B cell (primary cell): ENCODE measurements around the gene PARD3. TPM values are rescaled to one million over a fixed set of nuclear protein-coding genes. Genes with fewer than 3 reads are reported as not detected.

Source experiments
- ATAC-seq: fragments of 200-7000 bp; cut with Tn5 transposase; one replicate; pipeline ENCODE4 v1.10.0; 2021; ENCODE audit warnings: low read depth, mild to moderate bottlenecking, moderate number of reproducible peaks, moderate library complexity
- CTCF ChIA-PET: fragments of 350-600 bp; sonication (Branson Sonifier 250); formaldehyde crosslinking; loops from one replicate; lab custom pipeline; 2021; ENCODE audit warnings: antibody characterized with exemption, inconsistent platforms; lab: Charles Lee
- POLR2A ChIA-PET: fragments of 350-600 bp; sonication (Branson Sonifier 250); formaldehyde crosslinking; loops from one replicate; lab custom pipeline; 2021; ENCODE audit warnings: antibody characterized with exemption; lab: Charles Lee
- DNase-seq: peaks from one replicate; pipeline ENCODE4 v3.0.0; 2013
- H2AFZ ChIP-seq: 2 replicates; pipeline ENCODE4 v1.6.1; 2012; ENCODE audit warnings: mild to moderate bottlenecking, low read depth, low read length; ENCODE audit not compliant: insufficient read depth, poor library complexity, severe bottlenecking
- H3K27ac ChIP-seq, 2 donors: 1 replicate in 1 of 2; 2 replicates in 1 of 2; pipeline ENCODE4 v1.5.1; 2012 to 2013; ENCODE audit warnings: low read length in 2 of 2, mild to moderate bottlenecking in 2 of 2, moderate library complexity in 1 of 2
- H3K27me3 ChIP-seq, 4 experiments: fragments of 200-600 bp in 1 of 4; sonication (generic) in 1 of 4; replicated peaks in 1 of 4; 1 replicate in 2 of 4; 2 replicates in 2 of 4; pipeline versions ENCODE4 v1.6.1 to v1.7.0; 2013 to 2016; ENCODE audit warnings: low read length in 3 of 4, mild to moderate bottlenecking in 2 of 4, mixed read lengths in 1 of 4, moderate library complexity in 1 of 4; ENCODE audit not compliant: insufficient read depth in 4 of 4, control insufficient read depth in 3 of 4; ENCODE audit errors: control extremely low read depth in 1 of 4
- H3K36me3 ChIP-seq, 2 experiments: replicated peaks in 1 of 2; 1 replicate in 1 of 2; 2 replicates in 1 of 2; pipeline versions ENCODE4 v1.6.1 to v1.7.1; 2013; ENCODE audit warnings: low read length in 1 of 2; ENCODE audit not compliant: insufficient read depth in 2 of 2, control insufficient read depth in 1 of 2; ENCODE audit errors: control extremely low read depth in 1 of 2, extremely low read depth in 1 of 2
- H3K4me1 ChIP-seq, 2 donors: fragments of 200-600 bp in 1 of 2; sonication (generic) in 1 of 2; 1 replicate in 1 of 2; 2 replicates in 1 of 2; pipeline versions ENCODE4 v1.5.1 to v1.6.1; 2013 to 2017; ENCODE audit warnings: low read length in 2 of 2; ENCODE audit not compliant: control insufficient read depth in 2 of 2, insufficient read depth in 2 of 2
- H3K4me2 ChIP-seq: replicated peaks from 2 replicates; pipeline ENCODE3; 2012; ENCODE audit warnings: mild to moderate bottlenecking, low read depth, low read length; ENCODE audit not compliant: poor library complexity, severe bottlenecking
- H3K4me3 ChIP-seq, 5 experiments: fragments of 200-600 bp in 1 of 5; sonication (generic) in 1 of 5; 1 replicate in 3 of 5; 2 replicates in 2 of 5; pipeline versions ENCODE4 v1.5.1 to v1.7.0; 2011 to 2016; ENCODE audit warnings: low read length in 4 of 5, mild to moderate bottlenecking in 4 of 5, low read depth in 2 of 5, control low read depth in 1 of 5, moderate library complexity in 1 of 5; ENCODE audit not compliant: insufficient read depth in 1 of 5; ENCODE audit errors: control extremely low read depth in 1 of 5, extremely low read depth in 1 of 5
- H3K79me2 ChIP-seq: fragments of 200-600 bp; sonication (generic); one replicate; pipeline ENCODE4 v1.6.0; 2016; ENCODE audit warnings: low read length; ENCODE audit not compliant: control insufficient read depth, insufficient read depth
- H3K9ac ChIP-seq: fragments of 200-600 bp; sonication (generic); 2 replicates; pipeline ENCODE4 v1.6.1; 2017; ENCODE audit warnings: mild to moderate bottlenecking, low read length, moderate library complexity
- H3K9me3 ChIP-seq, 3 donors: one replicate each; pipeline versions ENCODE4 v1.6.1 to v1.7.1; 2013; ENCODE audit warnings: low read length in 2 of 3; ENCODE audit not compliant: control insufficient read depth in 2 of 3, insufficient read depth in 1 of 3; ENCODE audit errors: control extremely low read depth in 1 of 3
- H4K20me1 ChIP-seq: 2 replicates; pipeline ENCODE4 v1.6.0; 2012; ENCODE audit warnings: mild to moderate bottlenecking, low read length; ENCODE audit not compliant: insufficient read depth, control insufficient read depth, poor library complexity, severe bottlenecking
- H3K27ac Mint-ChIP-seq: one replicate; pipeline ENCODE4 v1.8.0; 2021; ENCODE audit warnings: mixed read lengths
- H3K27me3 Mint-ChIP-seq: one replicate; pipeline ENCODE4 v1.8.0; 2021; ENCODE audit warnings: mixed read lengths
- H3K4me1 Mint-ChIP-seq: one replicate; pipeline ENCODE4 v1.8.0; 2021; ENCODE audit warnings: mixed read lengths
- H3K4me3 Mint-ChIP-seq: one replicate; pipeline ENCODE4 v1.8.0; 2021; ENCODE audit warnings: mixed read lengths
- H3K9me3 Mint-ChIP-seq: one replicate; pipeline ENCODE4 v1.8.0; 2022; ENCODE audit warnings: mixed read lengths; ENCODE audit not compliant: insufficient read depth
- CTCF ChIP-seq: fragments of 200-600 bp; IDR thresholded peaks from one replicate; pipeline ENCODE4 v1.8.0; 2022; ENCODE audit warnings: antibody characterized with exemption, mild to moderate bottlenecking
- EZH2 ChIP-seq: IDR thresholded peaks from 2 replicates; pipeline ENCODE4 v1.6.1; 2012; ENCODE audit warnings: borderline replicate concordance, low read depth, mild to moderate bottlenecking, moderate library complexity, low read length; ENCODE audit not compliant: insufficient read depth, poor library complexity, severe bottlenecking
- WGBS: methylation state at CpG from one replicate; pipeline ENCODE4 v1.1.5; 2013; ENCODE audit warnings: missing lambda C conversion rate; ENCODE audit not compliant: insufficient coverage; 5-methylcytosine and 5-hydroxymethylcytosine counted together
- intact Hi-C: fragments of 100-400 bp; cut with micrococcal nuclease; formaldehyde crosslinking; loops from one replicate; pipeline ENCODE4 v1.10.0; 2022
- polyA plus RNA-seq: library from polyadenylated mRNA; depleted of rRNA; stranded (reverse); fragments of >200 nt; gene quantifications from 2 replicates; pipeline ENCODE4 v1.2.3, GENCODE V29; 2012
- total RNA-seq, 2 donors: library from RNA; stranded (reverse); fragments of 120-200 nt in 1 of 2; gene quantifications; 1 replicate in 1 of 2; 2 replicates in 1 of 2; pipeline versions ENCODE4 v1.2.3 to v1.2.4, GENCODE V29; 2013 to 2022

PARD3 gene
- total and polyA plus RNA-seq, 2 donors (not counting 1 experiment from before 2014, with no cell fraction given) = not detected

- WGBS = no CpG with 5 or more reads among the region's 1 CpG
Measured at GRCh38 chr10:34555653-34556052, 259.4 kb downstream of the PARD3 start.

GRCh38 chr10:34553747-34554146, 261.3 kb downstream of the PARD3 start:
- Histone ChIP-seq H3K36me3 (no peaks in the 10 kb centered on the region), H3K4me2 (no peak overlapping the region), H3K9me3 (no peaks in the 10 kb centered on the region), H3K79me2 (no peaks in the 10 kb centered on the region), H3K27me3 (no peaks in the 10 kb centered on the region), H4K20me1 (no peaks in the 10 kb centered on the region), H2AFZ (no peak overlapping the region), H3K9ac (no peak overlapping the region), H3K4me3 (no peak overlapping the region), H3K4me1 (no peaks in the 10 kb centered on the region), H3K27ac (no peak overlapping the region)
- Mint-ChIP-seq H3K27ac (no peak overlapping the region), H3K4me1 (no peaks in the 10 kb centered on the region), H3K9me3 (no peaks in the 10 kb centered on the region), H3K27me3 (no peaks in the 10 kb centered on the region), H3K4me3 (no peak overlapping the region)
- ChIA-PET POLR2A (no interaction called here), CTCF (no interaction called here)
- 100% methylated on average over 1 of the region's 1 CpG for WGBS
- intact Hi-C loops = no loop called here
- TF ChIP-seq CTCF (no peak), EZH2 (no peak)
- ATAC-seq = no peak
- no peak for DNase-seq

More at GRCh38 chr10:34555653-34556052, 259.4 kb downstream of the PARD3 start:
- TF ChIP-seq EZH2 = no peak
- TF ChIP-seq CTCF = no peak
- Mint-ChIP-seq H3K9me3 (no peaks in the 10 kb centered on the region), H3K4me3 (no peak overlapping the region), H3K4me1 (no peaks in the 10 kb centered on the region), H3K27ac (no peak overlapping the region), H3K27me3 (no peaks in the 10 kb centered on the region)
- no peak overlapping the region for H3K4me2 ChIP-seq
- no peak for DNase-seq
- H2AFZ ChIP-seq = no peak overlapping the region
- ChIA-PET CTCF (no interaction called here), POLR2A (no interaction called here)
- no peaks in the 10 kb centered on the region for H3K79me2 ChIP-seq
- intact Hi-C loops = no loop called here
- no peaks in the 10 kb centered on the region for H3K4me1 ChIP-seq
- H3K4me3 ChIP-seq = no peak overlapping the region
- H3K27ac ChIP-seq = no peak overlapping the region
- no peaks in the 10 kb centered on the region for H3K9me3 ChIP-seq
- no peak for ATAC-seq
- no peak overlapping the region for H3K9ac ChIP-seq
- H4K20me1 ChIP-seq = no peaks in the 10 kb centered on the region
- no peaks in the 10 kb centered on the region for H3K36me3 ChIP-seq
- no peaks in the 10 kb centered on the region for H3K27me3 ChIP-seq
